ENCODE results near the gene UBR2.
"Not testable (repeated sequence)": the region's sequence is repeated elsewhere in the genome, so short reads cannot be mapped to it uniquely, and the experiment has no call there.

GRCh38 chr6:42576538-42576937 lies 12.7 kb downstream of the UBR2 start:
- TF ChIP-seq CTCF (conservative IDR thresholded peaks at IDR 0.05 in 1 of 2, IDR thresholded peaks at IDR 0.05 in 1 of 2; ENCODE audit: extremely low read depth in 1 of 2, insufficient read depth in 1 of 2, low read depth in 1 of 2, low read length in 2 of 2); EZH2 (IDR thresholded peaks at IDR 0.05; ENCODE audit: borderline replicate concordance, low read length): not testable (repeated sequence)
